Astrocyte (in vitro differentiated cells and primary cell): ENCODE results near the gene MALAT1.

Experiments used
- CTCF ChIP-seq: IDR thresholded peaks from 2 replicates; pipeline ENCODE4 v1.5.1; 2011; ENCODE audit warnings: low read depth, mild to moderate bottlenecking, inconsistent platforms, low read length, moderate library complexity; ENCODE audit not compliant: insufficient read depth
- EZH2 ChIP-seq: IDR thresholded peaks from 2 replicates; pipeline ENCODE4 v1.6.1; 2012; ENCODE audit warnings: mild to moderate bottlenecking, low read length, inconsistent platforms; ENCODE audit not compliant: insufficient read depth

DNA sequence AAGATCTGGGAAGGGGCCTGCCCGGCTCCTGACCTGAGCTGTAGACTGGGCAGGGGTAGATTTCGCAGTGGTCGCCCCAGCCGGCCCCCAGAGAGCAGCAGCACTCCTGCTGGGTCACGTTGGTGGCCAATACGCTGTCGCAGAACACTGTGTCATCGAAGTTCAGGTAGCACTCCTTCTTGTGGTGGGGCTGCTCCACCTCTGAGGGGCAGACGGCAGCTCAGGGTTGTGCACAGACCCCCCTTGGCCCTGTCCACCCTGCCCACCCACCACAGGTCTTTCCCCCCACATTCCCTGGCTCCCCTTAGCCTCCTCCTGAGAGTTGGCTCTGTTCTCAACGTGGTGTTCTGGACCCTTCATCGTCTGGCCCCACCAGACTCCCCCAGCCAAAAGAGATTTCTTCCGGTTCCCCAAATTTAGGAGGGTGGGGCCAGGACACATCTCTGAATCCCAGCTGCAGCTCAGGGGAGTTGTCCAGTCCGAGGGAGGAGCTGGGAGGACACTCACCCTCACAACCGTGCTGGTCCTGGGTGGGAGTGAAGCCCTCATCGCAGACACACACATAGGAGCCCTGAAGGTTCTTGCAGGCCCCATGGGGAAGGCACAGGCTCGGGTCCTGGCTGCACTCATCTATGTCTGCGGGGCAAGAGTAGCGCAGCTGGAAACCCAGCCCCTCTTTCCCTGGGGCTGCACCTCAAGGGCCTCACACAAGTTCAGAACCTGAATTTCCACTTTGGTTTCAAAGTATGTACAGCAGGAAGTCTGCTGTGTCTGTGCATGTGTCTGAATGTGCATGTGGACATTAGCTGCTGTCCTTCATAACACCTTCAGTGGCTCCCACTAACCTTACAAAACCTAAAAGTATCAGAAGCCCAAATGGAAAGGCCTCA lies 42.5 kb downstream of the MALAT1 start:
- no peak for TF ChIP-seq CTCF
- TF ChIP-seq EZH2: no peak
